ENCODE data around the gene IFNLR1. TPM values are rescaled to one million over a fixed set of nuclear protein-coding genes. Genes with fewer than 3 reads are reported as not detected.

IFNLR1 gene
- total RNA-seq, 3 donors from 2014 or later, result 3.4 to 5.1 (median 4.6) TPM

DNA sequence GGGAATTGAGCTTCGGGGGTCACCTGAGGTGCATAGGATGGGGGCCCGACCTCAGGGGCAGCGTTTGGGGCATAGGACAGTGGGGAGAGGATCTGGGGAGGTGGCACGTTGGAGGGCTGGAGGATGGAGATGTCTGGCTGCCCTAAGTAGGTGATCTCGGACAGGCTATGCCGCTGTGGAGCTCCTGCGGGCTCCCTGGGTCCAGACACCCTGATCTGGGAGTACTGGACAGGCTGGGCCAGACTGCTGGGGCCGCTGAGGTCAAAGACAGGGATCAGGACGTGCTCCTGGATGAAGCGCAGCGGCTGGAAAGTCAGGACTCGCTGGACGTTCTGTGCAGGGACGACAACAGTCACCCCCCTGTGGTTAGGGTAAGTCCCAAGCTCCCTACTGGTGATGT lies 65.7 kb downstream of the IFNLR1 start:
- H3K9me3 Mint-ChIP-seq, result no peaks in the 10 kb centered on the region
- H3K4me3 Mint-ChIP-seq, result no peak overlapping the region
- no peaks in the 10 kb centered on the region for H3K4me1 Mint-ChIP-seq (ENCODE audit: low read depth)
- H3K27me3 Mint-ChIP-seq (ENCODE audit: low read depth), result peaks cover 19% of the 10 kb centered on the region
- no peak for DNase-seq
- no peak for ATAC-seq
- no peaks in the 10 kb centered on the region for H3K36me3 Mint-ChIP-seq (ENCODE audit: insufficient read depth)

DNA sequence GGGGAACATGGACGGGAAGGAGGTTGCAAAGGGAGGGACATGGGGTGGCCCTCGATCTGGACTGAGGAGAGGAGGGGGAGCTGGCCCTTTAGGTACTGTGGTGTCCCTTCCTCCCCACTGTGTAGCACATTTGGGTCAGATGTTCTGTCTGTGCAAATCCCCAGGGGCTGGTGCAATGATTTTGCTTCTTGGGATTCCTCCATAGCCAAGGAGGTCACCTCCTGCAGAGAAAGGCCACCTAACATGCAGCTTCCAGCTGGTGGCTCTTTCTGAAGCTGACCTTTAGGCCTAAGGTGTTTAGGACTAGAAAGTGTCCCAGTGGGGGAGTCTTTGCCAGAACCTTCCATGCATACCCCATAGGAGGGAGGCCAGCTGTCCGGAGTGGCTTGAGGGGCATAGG lies 66.1 kb downstream of the IFNLR1 start:
- no peak for ATAC-seq
- H3K4me1 Mint-ChIP-seq (ENCODE audit: low read depth), result no peaks in the 10 kb centered on the region
- H3K27me3 Mint-ChIP-seq (ENCODE audit: low read depth), result peaks cover 24% of the 10 kb centered on the region
- H3K9me3 Mint-ChIP-seq, result no peaks in the 10 kb centered on the region
- H3K36me3 Mint-ChIP-seq (ENCODE audit: insufficient read depth), result no peaks in the 10 kb centered on the region
- no peak for DNase-seq
- H3K4me3 Mint-ChIP-seq, result no peak overlapping the region

DNA sequence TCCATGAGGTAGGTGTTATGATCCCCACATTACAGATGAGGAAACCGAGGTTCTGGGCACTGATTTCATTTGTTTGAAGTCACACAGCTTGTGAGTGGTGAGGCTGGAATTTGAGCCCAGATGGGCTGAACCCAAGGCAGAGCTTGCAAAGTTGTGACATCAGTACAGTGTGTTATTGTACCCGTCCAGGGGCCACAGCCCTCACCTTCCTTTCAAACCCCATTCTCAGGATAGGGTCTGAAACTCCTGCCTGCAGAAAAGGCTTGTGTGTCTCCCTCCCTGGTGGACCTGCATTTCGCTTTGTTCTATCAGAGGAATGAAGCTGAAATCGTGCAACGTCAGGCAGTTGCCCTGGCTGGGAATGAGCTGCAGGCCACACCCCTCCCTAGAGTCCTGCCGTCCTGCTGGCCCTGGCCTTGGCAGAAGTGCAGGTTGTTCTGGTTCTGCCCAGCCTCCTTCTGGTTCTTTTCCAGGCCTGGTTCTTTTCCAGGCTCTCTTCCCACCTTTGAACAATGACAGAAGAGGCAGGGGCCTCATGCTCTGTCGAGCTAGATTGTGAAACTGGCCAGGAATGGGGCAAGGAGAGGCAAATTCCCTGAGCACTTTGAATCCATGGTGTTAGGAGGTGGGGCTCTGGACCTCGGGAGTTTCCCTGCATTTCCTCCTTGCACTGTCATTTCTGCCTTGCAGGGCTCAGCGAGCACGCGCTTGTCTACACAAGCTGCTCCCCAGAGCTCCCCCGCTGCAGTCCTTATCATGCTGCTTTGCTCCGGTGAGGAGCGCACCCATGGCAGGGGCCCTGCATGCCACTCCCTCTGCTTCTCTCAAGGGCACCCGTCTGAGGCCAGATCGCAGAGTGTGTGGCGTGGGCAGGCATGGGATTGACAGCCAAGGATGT lies 67.0 kb downstream of the IFNLR1 start:
- Mint-ChIP-seq H3K36me3 (ENCODE audit: insufficient read depth) (no peaks in the 10 kb centered on the region), H3K4me3 (no peak overlapping the region), H3K9me3 (no peaks in the 10 kb centered on the region), H3K4me1 (ENCODE audit: low read depth) (no peaks in the 10 kb centered on the region), H3K27me3 (ENCODE audit: low read depth) (peaks cover 29% of the 10 kb centered on the region)
- ATAC-seq, result no peak
- DNase-seq, result no peak

DNA sequence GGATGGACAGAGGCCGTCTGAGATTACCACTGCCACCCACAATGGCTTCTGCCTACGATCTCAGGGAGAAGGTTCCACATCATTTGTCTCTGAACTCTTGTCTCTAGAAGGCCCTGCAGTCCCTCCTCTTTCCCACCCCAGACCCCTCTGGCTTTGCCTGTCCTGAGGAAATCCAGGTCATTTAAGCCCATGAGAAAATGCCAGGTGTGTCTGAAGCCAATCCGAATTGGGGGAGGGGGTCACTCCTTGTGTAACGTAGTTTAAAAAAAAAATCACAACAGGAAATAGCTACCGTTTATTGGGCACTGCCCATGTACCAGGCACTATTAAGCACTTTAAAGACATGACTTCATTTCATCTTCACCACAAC lies 67.6 kb downstream of the IFNLR1 start:
- no peak for ATAC-seq
- H3K4me1 Mint-ChIP-seq (ENCODE audit: low read depth), result no peaks in the 10 kb centered on the region
- no peak overlapping the region for H3K4me3 Mint-ChIP-seq
- H3K27me3 Mint-ChIP-seq (ENCODE audit: low read depth), result peaks cover 33% of the 10 kb centered on the region
- no peaks in the 10 kb centered on the region for H3K9me3 Mint-ChIP-seq
- no peak for DNase-seq
- H3K36me3 Mint-ChIP-seq (ENCODE audit: insufficient read depth), result no peaks in the 10 kb centered on the region

DNA sequence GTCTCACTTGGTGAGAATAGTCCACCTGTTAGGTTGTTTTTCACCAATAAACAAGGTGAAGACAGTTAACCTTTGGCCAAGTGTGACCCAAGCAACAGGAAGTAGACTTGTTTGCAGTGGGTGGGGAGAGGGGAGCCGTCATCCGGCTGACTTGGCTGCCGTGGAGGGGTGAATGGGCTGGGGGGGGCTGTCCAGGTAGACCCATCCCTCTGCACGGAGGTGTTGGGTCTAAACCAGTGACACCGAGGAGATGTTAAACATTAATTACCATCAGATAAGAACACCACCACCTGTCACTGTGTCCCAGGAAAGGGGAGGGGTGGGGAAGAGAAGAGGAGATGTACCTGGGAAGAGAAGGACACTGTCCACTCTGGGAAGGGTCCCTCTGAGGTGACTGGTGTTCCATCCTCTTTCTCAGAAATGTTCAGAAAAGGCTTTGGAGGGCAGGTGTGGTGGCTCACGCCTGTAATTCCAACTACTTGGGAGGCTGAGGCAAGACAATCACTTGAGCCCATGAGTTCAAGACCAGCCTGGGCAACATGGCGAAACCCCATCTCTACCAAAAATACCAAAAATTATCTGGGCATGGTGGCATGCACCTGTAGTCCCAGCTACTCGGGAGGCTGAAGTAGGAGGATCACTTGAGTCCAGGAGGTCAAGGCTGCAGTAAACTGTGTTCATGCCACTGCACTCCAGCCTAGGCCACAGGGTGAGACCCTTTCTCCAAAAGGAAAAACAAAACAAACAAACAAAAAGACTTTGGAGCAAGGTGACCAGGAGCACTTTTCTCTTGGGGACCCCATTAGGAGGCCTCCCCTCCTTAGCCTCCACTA lies 68.5 kb downstream of the IFNLR1 start:
- H3K4me1 Mint-ChIP-seq (ENCODE audit: low read depth), result no peaks in the 10 kb centered on the region
- no peaks in the 10 kb centered on the region for H3K36me3 Mint-ChIP-seq (ENCODE audit: insufficient read depth)
- H3K4me3 Mint-ChIP-seq, result no peak overlapping the region
- DNase-seq, result no peak
- H3K9me3 Mint-ChIP-seq, result no peaks in the 10 kb centered on the region
- ATAC-seq, result no peak
- H3K27me3 Mint-ChIP-seq (ENCODE audit: low read depth), result peaks cover 36% of the 10 kb centered on the region

DNA sequence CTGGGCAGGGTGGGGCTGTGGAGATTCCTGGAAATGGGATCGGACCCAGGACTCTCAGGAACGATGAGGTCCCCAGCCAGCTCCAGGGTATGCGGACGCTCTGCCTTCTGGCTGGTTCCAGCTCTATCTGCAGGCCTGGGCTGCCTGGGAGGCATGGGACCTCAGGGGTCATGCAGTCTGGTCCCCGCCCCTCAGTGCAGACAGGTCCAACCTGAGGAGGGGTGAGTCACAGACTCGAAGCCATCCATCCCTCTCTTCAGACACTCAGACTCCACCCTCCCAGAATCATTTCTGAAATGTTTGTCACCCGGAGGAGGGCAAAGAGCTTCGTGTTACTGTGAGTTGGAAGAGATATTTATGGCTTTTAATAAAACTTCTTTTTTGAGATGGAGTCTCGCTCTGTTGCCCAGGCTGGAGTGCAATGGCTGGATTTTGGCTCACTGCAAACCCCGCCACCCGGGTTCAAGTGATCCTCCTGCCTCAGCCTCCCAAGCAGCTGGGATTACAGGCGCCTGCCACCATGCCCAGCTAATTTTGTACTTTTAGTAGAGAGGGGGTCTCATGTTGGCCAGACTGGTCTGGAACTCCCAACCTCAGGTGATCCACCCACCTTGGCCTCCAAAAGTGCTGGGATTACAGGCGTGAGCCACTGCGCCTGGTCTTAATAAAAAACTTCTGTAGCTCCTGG lies 69.2 kb downstream of the IFNLR1 start:
- no peak for DNase-seq
- H3K27me3 Mint-ChIP-seq (ENCODE audit: low read depth), result peaks cover 36% of the 10 kb centered on the region
- no peaks in the 10 kb centered on the region for H3K9me3 Mint-ChIP-seq
- H3K36me3 Mint-ChIP-seq (ENCODE audit: insufficient read depth), result no peaks in the 10 kb centered on the region
- peak in 1 of 2 donors; percentile 25 for ATAC-seq
- no peaks in the 10 kb centered on the region for H3K4me1 Mint-ChIP-seq (ENCODE audit: low read depth)
- H3K4me3 Mint-ChIP-seq, result no peak overlapping the region

DNA sequence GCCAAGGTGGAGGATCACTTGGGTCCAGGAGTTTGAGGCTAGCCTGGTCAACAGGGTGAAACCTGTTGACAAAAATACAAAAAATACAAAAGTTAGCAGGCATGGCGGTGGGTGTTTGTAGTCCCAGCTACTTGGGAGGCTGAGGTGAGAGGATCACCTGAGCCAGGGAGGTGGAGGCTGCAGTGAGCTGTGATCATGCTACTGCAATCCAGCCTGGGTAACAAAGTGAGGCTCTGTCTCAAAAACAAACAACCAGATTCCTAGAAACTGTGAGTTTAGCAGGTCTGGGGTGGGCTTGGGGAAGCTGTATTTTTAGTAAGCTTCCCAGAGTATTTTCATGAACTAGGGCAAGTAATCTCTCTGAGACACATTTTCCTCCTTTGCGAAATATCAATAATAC lies 70.0 kb downstream of the IFNLR1 start:
- no peak for ATAC-seq
- no peak overlapping the region for H3K4me3 Mint-ChIP-seq
- no peak for DNase-seq
- peaks cover 3% of the 10 kb centered on the region for H3K4me1 Mint-ChIP-seq (ENCODE audit: low read depth)
- H3K27me3 Mint-ChIP-seq (ENCODE audit: low read depth), result peaks cover 41% of the 10 kb centered on the region
- H3K36me3 Mint-ChIP-seq (ENCODE audit: insufficient read depth), result no peaks in the 10 kb centered on the region
- no peaks in the 10 kb centered on the region for H3K9me3 Mint-ChIP-seq

DNA sequence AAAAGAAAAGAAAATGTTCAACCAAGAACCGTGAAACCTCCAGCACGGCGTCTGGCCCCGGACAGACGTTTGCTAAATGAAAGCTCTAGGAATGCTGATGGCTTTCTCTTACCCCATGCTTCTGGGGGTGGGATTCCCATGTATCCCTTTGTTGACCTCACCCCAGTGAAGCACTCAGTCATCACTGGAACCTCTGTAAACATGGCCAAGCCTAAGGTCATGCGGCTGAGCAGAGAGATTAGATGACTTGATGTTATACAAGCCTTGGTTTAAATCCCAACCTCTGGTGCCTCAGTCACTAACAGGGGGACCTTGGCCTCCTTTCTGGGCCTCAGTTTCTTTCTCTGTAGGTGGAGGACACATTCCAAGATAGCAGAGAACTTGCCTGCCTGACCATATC lies 72.3 kb downstream of the IFNLR1 start:
- DNase-seq, result no peak
- Mint-ChIP-seq H3K27me3 (ENCODE audit: low read depth) (peaks cover 35% of the 10 kb centered on the region), H3K9me3 (no peaks in the 10 kb centered on the region), H3K4me1 (ENCODE audit: low read depth) (peaks cover 3% of the 10 kb centered on the region), H3K4me3 (no peak overlapping the region), H3K36me3 (ENCODE audit: insufficient read depth) (no peaks in the 10 kb centered on the region)
- ATAC-seq, result no peak

DNA sequence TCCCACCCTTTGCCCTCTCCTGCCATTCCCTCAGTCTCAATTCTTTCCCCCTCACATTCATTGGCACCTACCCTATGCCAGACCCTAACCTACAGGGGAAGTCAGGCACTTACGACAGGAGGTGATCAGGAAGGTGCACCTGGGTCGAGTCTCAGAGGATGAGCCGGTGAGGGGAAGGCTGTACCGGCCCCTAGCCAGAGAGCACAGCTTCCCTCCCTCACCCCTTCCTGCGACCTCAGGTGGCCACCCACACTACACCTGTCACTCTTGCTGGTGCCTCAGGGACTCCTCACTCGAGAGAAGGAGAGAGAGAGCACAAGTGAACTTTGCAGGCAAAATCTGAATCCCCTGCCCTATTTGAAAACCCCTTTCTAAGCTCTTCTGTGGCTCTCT lies 73.5 kb downstream of the IFNLR1 start:
- ATAC-seq, result no peak
- Mint-ChIP-seq H3K9me3 (no peaks in the 10 kb centered on the region), H3K36me3 (ENCODE audit: insufficient read depth) (no peaks in the 10 kb centered on the region), H3K4me3 (no peak overlapping the region), H3K4me1 (ENCODE audit: low read depth) (peaks cover 3% of the 10 kb centered on the region), H3K27me3 (ENCODE audit: low read depth) (peaks cover 35% of the 10 kb centered on the region)
- no peak for DNase-seq

DNA sequence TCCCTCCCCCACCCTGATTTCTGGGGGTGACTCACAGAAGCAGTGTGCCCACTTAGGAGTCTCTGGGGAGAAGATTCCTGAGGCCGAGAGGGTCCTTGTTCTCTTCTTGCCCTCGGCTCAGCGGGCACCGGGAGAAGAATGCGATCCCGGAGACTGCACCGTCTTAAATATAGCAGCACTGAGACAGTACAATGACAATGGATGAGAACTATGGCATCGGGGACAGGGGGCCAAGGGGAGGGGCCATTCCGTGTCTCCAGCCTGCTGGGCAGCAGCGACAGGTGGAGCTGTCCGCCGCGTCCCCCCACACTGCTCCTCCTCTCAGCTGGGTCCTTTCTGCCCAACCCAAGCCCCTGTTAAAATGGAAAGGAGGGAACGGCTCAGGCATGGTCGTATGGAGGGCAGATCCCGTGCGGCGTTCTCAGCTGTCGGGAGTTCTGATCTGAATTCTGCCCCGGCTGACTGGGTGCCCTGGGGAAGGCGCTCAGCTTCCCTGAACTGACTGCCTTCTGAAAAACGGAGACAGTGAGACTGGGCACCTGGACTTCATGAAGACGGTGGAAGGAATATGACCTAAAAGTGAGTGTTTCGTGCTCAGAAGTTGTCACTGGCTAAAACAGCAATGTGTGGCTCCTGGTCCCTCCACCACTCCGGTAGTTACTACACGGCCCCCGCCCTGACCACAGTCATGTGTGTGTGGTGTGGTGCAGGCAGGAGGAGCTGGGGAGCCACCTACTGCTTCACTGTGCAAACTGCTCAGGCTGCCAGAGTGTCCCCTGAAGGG lies 74.9 kb downstream of the IFNLR1 start, which contains the start of gene MYOM3:
Gene MYOM3 (minus strand): TSS at position 140 of the 784 bp plus-strand sequence. CDS start 3,499 bp downstream, outside the sequence.
- Mint-ChIP-seq H3K9me3 (no peaks in the 10 kb centered on the region), H3K4me3 (no peak within 1 kb of the TSS), H3K4me1 (ENCODE audit: low read depth) (peaks cover 3% of the 10 kb centered on the region), H3K36me3 (ENCODE audit: insufficient read depth) (no peaks in the 10 kb centered on the region), H3K27me3 (ENCODE audit: low read depth) (peaks cover 29% of the 10 kb centered on the region)
- peak; percentile 91 to 94 for ATAC-seq
- DNase-seq, result no peak

GRCh38 chr1:24111262-24111995 lies 75.7 kb downstream of the IFNLR1 start:
- Mint-ChIP-seq H3K4me3 (no peak overlapping the region), H3K36me3 (ENCODE audit: insufficient read depth) (no peaks in the 10 kb centered on the region), H3K9me3 (no peaks in the 10 kb centered on the region), H3K4me1 (ENCODE audit: low read depth) (peaks cover 3% of the 10 kb centered on the region), H3K27me3 (ENCODE audit: low read depth) (peaks cover 24% of the 10 kb centered on the region)
- ATAC-seq (no peak), DNase-seq (no peak)

GRCh38 chr1:24110642-24111261 lies 76.3 kb downstream of the IFNLR1 start:
- no peak for DNase-seq
- Mint-ChIP-seq H3K27me3 (ENCODE audit: low read depth) (peaks cover 17% of the 10 kb centered on the region), H3K4me1 (ENCODE audit: low read depth) (peaks cover 3% of the 10 kb centered on the region), H3K36me3 (ENCODE audit: insufficient read depth) (no peaks in the 10 kb centered on the region), H3K9me3 (no peaks in the 10 kb centered on the region), H3K4me3 (no peak overlapping the region)
- no peak for ATAC-seq

Data from activated T-cell treated with anti-CD3 and anti-CD28 coated beads, Interleukin-2, amount 50 U/mL, for 4 hours (primary cell).